NK-92 (cell line): Measurements from ENCODE around the gene CEP85L.

ENCODE experiments used
- DNase-seq: peaks from one replicate; lab custom pipeline; 2025; ENCODE audit not compliant: unreplicated experiment; lab: John Stamatoyannopoulos, UW

CEP85L gene

DNA sequence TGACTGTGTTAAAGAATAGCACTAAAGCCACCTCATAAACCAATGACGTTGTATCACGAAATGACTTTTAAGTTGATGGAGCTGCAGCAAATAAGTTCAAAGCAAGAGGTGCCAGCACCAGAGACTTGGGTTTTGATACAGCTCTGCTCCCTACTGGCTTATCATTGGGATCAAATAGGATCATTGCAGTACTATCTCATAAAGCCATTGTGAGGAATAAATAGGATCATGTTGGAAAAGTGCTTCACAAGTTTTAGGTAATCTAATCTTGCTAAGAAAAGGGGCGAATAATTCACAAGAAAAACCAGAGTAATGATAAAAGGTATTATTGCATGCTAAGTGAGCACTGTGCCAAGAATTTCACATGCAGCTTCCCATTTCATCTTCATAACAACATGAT, 10.4 kb upstream of the CEP85L start:
- no peak for DNase-seq

DNA sequence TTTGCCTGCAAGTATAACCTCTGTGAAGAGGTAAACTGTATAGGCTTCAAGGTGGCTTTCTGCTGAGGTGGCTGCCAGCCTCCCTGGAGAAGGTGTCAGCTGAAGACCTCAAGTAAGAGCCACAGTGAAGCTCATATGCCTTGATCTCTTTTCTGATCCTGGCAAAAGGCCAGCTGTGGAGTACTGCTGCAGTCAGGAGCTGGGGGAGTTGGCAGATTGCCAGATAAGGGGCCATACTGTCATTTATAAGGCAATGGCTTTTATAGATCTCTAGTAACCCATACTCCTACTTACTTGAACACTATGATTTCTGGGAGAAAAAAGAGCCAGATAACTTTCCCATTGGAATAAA, 8.8 kb upstream of the CEP85L start:
- no peak for DNase-seq

DNA sequence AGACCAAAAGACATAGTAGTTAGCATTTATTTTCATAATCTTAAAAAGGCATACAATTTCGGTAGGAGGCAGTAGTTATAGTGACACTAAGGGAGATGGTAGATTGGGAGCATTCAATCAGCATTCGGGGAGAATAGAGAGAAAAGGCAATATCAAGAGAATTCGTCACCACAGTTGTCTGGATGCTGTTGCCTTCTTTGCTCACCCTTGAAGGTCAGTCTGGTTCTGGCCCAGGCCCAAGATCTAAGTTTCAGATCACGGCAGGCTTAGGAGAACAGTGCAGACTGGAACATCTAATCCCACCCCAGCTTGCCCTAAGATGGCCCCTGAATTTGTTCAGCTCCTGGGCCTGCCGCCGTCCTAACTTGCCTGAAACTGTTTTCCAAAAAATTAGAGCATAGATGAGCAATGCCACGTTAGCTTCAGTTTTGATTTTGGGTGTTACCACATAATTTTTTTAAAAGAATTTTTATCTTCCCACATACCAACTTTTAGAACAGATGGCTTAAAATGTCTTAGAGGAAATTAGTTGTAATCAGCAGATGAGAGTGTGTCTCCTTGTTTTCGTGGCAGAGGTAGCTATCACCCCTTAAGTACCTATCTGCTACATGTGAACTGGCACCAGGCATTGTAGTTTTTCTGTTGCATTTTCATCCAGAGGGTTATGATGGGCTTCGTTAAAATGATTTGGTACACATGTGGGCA, 8.3 kb upstream of the CEP85L start:
- DNase-seq: no peak

DNA sequence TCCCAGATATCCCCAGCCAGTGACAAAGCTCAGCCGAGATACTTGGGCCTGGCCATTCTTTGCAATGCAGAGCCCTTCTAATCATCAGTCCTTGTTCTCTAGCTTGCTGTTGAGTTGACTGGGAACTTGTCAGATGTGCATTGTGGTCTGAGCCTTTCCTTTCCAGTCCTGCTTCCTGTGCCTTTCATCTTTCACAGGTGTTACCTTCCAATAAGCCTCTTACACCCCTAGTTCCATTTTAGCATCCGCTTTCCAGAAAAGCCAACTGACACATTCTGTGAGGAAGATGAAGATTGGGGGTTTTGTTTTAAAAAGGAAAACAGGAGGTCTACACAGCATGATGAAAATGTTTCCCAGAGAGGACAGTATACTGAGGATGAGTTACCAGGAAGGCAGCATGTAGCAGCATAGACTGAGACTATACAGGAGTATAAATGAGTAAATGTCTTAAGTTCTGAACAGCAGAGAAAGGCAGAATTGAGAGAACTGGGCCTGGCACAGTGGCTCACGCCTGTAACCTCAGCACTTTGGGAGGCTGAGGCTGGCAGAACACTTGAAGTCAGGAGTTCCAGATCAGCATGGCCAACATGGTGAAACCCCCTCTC, 5.6 kb upstream of the CEP85L start:
- no peak for DNase-seq

- DNase-seq: no peak
These were observed 742 bp upstream of the CEP85L start for GRCh38 chr6:118652051-118652615.

DNA sequence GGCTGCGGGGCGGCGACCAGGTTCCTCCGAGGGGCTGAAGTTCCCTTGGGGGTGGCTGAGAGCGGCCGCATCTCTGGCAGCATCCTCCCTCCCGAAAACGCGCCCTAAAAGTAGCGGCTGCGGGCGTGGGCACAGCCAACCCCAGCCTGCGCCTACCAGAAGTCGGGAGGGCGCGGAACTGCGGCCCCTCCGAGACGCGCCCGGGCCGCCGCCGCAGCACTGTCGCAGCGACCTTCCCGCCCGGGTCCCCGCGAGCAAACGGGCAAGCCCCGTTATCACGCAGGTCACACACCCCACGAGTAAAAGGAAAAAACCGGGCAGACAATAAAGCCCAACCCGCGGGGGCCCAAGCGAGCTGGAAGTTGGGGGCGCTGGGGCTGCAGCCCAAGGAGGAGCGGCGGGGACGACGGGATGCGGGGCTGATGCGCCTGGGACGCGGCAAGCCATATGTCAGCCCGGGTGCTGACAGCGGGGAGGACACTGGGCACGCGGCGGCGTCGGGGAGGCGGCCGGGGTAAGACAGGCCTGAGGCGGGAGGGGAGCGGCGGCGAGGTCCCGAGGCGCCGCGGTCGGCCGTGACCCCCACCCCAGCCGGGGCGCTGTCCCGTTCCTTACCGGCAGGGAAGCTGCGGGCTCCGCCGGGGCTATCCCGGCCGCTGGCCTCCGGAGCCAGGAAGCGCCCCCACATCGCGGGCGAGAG, 659 bp downstream of the CEP85L start:
- no peak for DNase-seq

DNA sequence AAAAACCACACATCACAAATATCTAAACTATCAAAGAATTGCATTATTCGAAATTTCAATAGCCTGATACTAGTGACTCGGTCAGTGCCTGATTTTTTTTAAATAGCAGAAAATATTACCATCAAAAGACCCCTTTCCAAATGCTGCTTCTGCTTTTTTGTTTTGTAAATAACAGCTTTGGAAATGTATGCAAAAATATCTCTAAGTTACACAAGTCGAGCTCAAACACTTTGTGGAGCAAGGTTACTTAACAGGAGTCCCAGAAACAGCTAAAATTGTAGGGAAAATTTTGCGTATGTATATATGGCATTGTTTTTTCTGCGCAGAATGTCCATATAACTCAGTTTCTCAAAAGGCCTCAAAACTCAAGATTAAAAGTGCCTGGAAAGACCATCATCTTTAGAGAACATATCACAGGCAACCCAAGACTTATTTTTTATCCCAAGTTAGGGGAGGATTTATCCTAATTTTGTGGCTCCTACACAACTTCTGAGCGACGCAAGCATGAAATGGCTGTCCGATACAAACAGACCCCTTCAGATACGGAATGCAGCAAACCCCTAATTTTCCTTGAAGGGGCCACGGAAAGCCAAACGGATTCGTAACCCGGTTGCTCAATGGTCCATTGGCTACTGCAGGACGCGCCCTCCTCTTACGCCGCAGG, 1.3 kb downstream of the CEP85L start:
- no peak for DNase-seq

DNA sequence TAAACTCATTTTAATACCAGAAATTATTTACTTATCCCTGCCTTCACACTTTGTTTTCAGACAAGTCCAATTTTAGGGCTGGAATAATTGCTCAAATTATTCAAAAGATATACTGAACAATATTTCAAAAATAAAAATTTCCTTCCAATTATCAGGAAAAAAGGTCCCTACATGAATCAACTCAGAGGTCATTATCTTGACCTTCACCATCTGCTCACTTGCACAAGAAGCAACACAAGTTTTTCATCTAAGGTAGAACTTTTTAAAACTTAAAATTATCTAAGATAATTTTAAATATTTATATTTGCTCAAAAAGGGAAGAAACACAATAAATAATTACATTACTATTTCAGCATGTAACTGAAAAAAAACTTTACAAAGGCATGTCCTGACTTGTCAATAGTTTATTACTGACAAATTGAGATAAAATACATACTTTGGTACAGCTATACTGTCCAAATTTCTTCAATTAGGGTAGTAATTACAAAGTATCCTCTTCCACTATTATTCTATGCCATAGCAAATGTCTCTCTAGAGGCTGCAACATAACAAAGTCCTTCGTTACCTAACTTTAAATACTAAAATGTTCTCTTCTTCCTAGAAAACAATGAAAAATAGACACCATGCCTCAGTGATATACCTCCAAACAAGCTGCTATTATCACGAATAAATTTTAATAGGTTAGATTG, 2.4 kb downstream of the CEP85L start:
- DNase-seq: no peak

DNA sequence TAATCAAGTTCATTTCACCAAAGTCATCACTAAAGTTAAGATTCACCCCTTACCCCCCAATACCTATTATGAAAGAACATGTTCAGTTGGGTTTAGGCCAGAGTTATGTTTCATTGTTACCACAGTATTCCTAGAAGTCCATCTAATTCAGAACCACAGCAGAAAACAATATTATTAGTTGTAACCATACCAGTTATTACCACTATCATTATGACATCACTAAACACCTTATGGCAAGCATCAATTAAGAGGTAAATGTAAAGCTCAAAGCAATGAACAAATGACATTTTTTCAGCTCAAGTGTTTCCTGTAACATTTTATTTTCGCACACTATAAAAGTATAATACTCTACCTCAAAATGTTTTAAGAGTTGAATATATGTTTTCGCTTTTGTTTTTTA, 4.4 kb downstream of the CEP85L start:
- DNase-seq: no peak

GRCh38 chr6:118645395-118645794, 6.0 kb downstream of the CEP85L start:
- no peak for DNase-seq

GRCh38 chr6:118644007-118644406, 7.4 kb downstream of the CEP85L start:
- no peak for DNase-seq

DNA sequence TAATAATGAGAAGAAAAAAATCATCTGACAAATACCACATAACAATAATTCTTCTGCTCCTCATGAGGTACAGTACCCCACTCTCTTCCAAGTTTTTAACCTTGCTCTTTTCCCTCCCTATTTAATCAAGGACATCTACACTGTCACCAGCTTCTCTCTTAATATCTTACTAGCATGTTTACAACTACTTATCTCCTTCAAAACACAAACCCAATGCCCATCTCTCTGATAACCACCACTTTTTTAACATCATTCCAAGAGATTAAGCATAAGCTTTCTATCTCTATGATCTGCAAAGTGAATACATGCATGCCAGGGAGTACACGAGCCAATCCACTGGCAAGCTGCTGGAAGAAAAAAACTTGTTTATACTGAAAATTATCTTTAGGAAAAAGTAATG, 10.3 kb downstream of the CEP85L start:
- no peak for DNase-seq

DNA sequence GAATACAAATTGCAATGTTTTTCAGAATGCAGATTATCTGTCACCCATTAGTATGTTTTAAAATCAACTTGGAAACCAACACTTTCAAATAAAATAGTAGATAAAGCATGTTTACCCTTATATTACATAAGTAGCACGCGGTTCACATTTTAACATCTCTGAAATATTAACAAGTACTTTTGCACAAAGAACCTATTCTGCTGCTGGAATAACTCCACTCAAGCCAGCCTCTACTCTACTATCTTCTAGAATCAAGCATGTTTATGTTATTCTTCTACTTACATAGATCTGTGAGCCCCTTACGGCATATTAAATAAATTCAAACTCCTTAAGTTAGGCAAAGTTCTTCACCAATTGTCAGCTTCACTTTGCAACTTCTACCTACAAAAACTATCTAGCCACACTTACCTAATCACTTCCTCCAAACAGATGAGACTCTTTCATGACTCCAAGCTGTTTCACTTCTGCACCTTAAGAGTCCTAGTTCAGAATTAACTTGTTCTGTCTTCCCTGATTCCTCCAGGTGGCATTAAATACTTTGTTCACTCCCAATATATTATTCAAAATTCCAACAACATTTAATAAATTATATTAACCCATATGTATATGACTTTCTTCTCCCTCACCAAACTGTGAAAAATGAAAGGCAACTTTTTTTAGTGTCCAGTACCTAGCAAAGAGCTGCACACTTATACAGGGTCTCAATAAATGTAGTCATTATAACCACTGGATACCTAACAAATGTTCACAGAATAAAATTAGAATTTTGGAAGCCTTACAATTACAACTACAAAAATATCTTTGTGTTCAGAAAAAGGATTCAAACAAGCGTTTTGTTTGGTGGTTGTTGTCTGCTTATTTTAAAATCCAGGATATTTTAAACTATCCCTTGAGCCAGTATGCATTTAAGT, 12.1 kb downstream of the CEP85L start:
- DNase-seq: no peak

GRCh38 chr6:118638288-118638687, 13.1 kb downstream of the CEP85L start:
- no peak for DNase-seq

- no peak for DNase-seq
These were observed 15.3 kb downstream of the CEP85L start for GRCh38 chr6:118635909-118636735.

- no peak for DNase-seq
These were observed 19.0 kb downstream of the CEP85L start for GRCh38 chr6:118632359-118632758.

DNA sequence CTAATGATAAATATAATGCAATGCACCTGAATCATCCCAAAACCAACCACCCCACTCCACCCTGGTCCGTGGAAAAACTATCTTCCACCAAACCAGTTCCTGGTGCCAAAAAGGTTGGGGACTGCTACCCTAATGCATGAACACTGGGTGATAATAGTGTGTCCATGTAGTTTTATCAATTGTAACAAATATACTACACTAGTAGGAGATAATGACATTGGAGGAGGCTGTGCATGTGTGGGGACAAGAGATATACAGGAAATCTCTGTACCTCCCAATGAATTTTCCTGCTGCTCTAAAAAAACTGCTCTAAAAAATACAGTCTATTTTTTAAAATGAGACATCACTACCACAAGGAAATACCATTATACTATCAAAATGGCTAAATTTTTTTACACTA, 20.5 kb downstream of the CEP85L start:
- no peak for DNase-seq

DNA sequence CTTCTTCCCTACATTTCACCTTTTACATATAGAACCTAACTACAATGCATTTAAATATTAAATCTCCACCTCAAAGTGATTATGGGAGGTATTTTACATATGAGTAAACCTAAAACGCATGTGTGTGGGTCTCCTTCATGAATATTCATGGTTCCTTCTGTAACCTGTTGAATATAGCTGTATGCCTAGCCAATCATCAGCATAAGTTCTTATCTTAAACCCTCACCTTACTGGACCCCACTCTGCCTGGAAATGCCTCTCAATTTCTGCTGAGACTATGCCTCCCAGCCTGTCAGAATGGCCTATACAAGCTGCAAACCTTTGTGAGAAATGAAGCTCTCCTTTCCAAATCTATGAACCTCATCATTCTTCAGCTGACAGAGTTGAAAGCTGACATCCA, 21.3 kb downstream of the CEP85L start:
- no peak for DNase-seq

DNA sequence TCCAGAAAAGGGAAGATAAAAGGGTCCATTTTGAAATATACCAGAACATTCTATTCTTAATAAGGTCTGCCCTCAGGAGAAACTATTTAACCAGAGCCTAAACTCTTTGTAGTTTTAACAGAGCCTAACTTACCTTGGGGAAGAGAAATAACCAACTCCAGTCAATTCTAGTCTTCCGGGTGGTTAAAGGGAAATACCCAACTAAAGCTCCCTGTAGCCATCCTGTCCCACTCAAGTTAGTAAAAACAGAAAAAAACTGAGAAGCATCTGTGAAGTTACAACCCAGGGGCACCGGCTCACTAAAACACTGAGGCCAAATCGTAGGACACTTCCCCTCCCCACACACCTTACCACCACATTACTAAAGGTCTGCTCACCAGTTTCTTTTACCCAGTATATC, 23.7 kb downstream of the CEP85L start:
- DNase-seq: no peak
